PC-3 (cell line): ENCODE measurements around the gene OSBPL6. TPM values are rescaled to one million over a fixed set of nuclear protein-coding genes. Genes with fewer than 3 reads are reported as not detected.

Experiments used
- ATAC-seq: fragments of 200-7000 bp; cut with Tn5 transposase; 2 replicates; pipeline ENCODE4 v1.9.1; 2020; ENCODE audit warnings: mild to moderate bottlenecking, moderate library complexity
- BruUV-seq: library from RNA; stranded (reverse); fragments of 400-500 nt; replicated peaks from 2 replicates; lab custom pipeline; 2021; lab: Mats Ljungman, UMichigan
- CTCF ChIA-PET: fragments of 300-600 bp; sonication (Branson Sonifier 250); formaldehyde crosslinking; loops from one replicate; lab custom pipeline; 2022; ENCODE audit warnings: antibody characterized with exemption; lab: Charles Lee
- POLR2A ChIA-PET: fragments of 300-600 bp; sonication (Branson Sonifier 250); formaldehyde crosslinking; loops from one replicate; lab custom pipeline; 2022; ENCODE audit warnings: antibody characterized with exemption; ENCODE audit not compliant: unreplicated experiment; lab: Charles Lee
- DNase-seq: peaks from one replicate; pipeline ENCODE4 v3.0.0-alpha.2; 2015
- H2AFZ ChIP-seq: fragments of 300-600 bp; sonication (generic); 2 replicates; pipeline ENCODE4 v1.6.0; 2016; ENCODE audit warnings: antibody characterized with exemption, low read length
- H3F3A ChIP-seq: fragments of 300-600 bp; sonication (generic); one replicate; pipeline ENCODE4 v1.6.0; 2017; ENCODE audit warnings: antibody characterized with exemption, low read length, control low read depth, mild to moderate bottlenecking; ENCODE audit not compliant: unreplicated experiment
- H3K27ac ChIP-seq: fragments of 300-600 bp; sonication (generic); 2 replicates; pipeline ENCODE4 v1.5.1; 2016; ENCODE audit warnings: mild to moderate bottlenecking, low read length
- H3K27me3 ChIP-seq: fragments of 300-600 bp; sonication (generic); 2 replicates; pipeline ENCODE4 v1.6.1; 2016; ENCODE audit warnings: low read length, mixed read lengths
- H3K36me3 ChIP-seq: fragments of 300-600 bp; sonication (generic); 2 replicates; pipeline ENCODE4 v1.6.1; 2016; ENCODE audit warnings: low read depth, mixed run types, low read length, mixed read lengths
- H3K4me1 ChIP-seq: fragments of 300-600 bp; sonication (generic); 2 replicates; pipeline ENCODE4 v1.5.1; 2016; ENCODE audit warnings: low read length; ENCODE audit not compliant: insufficient read depth
- H3K4me2 ChIP-seq: fragments of 300-600 bp; sonication (generic); 2 replicates; pipeline ENCODE4 v1.6.0; 2016; ENCODE audit warnings: low read length
- H3K4me3 ChIP-seq: fragments of 300-600 bp; sonication (generic); 2 replicates; pipeline ENCODE4 v1.5.1; 2016; ENCODE audit warnings: mild to moderate bottlenecking, low read length, mixed read lengths
- H3K79me2 ChIP-seq: fragments of 300-600 bp; sonication (generic); 2 replicates; pipeline ENCODE4 v1.6.1; 2017; ENCODE audit warnings: low read length, mixed read lengths
- H3K9ac ChIP-seq: fragments of 300-600 bp; sonication (generic); 2 replicates; pipeline ENCODE4 v1.6.0; 2016; ENCODE audit warnings: mild to moderate bottlenecking, low read length
- H3K9me2 ChIP-seq: fragments of 300-600 bp; sonication (generic); replicated peaks from 2 replicates; pipeline ENCODE4 v1.6.1; 2016; ENCODE audit warnings: mixed run types, low read length, mixed read lengths
- H3K9me3 ChIP-seq: fragments of 300-600 bp; sonication (generic); 2 replicates; pipeline ENCODE4 v1.6.1; 2016; ENCODE audit warnings: low read length, mixed read lengths
- H4K20me1 ChIP-seq: fragments of 300-600 bp; sonication (generic); 2 replicates; pipeline ENCODE4 v1.6.1; 2016; ENCODE audit warnings: low read length, mixed read lengths
- EZH2 ChIP-seq: fragments of 300-600 bp; sonication (generic); IDR thresholded peaks from one replicate; pipeline ENCODE4 v1.6.1; 2017; ENCODE audit warnings: antibody characterized with exemption, mild to moderate bottlenecking, low read length; ENCODE audit not compliant: unreplicated experiment
- EZH2phosphoT487 ChIP-seq: fragments of 300-600 bp; sonication (generic); IDR thresholded peaks from 2 replicates; pipeline ENCODE4 v1.6.1; 2018; ENCODE audit warnings: mild to moderate bottlenecking, antibody characterized with exemption, low read length, borderline replicate concordance
- intact Hi-C: fragments of 100-400 bp; cut with micrococcal nuclease; formaldehyde crosslinking; loops from 2 replicates; pipeline ENCODE4 v1.9.0; 2023
- total RNA-seq: library from RNA; depleted of rRNA; stranded (reverse); fragments of >200 nt; gene quantifications from 2 replicates; pipeline ENCODE4 v1.2.3, GENCODE V29; 2014
- TF ChIP-seq, protein P1 (sequence below): fragments of 300-600 bp; sonication (generic); conservative IDR thresholded peaks from 2 replicates; pipeline ENCODE4 v1.5.1; 2017; ENCODE audit warnings: antibody characterized with exemption, low read depth, mild to moderate bottlenecking, low read length

OSBPL6 gene
- total RNA-seq, 1 experiment from 2014 or later: 4.0 TPM

- Histone ChIP-seq H3K4me1 (peaks cover 12% of the 10 kb centered on the region), H4K20me1 (no peaks in the 10 kb centered on the region), H2AFZ (no peak overlapping the region), H3K9ac (no peak overlapping the region), H3K4me2 (no peak overlapping the region), H3K9me3 (no peaks in the 10 kb centered on the region), H3K27ac (no peak overlapping the region), H3K27me3 (no peaks in the 10 kb centered on the region), H3F3A (no peaks in the 10 kb centered on the region), H3K9me2 (no peaks in the 10 kb centered on the region), H3K4me3 (no peak overlapping the region), H3K79me2 (no peaks in the 10 kb centered on the region), H3K36me3 (no peaks in the 10 kb centered on the region)
- intact Hi-C loops: no loop called here
- TF ChIP-seq EZH2phosphoT487: no peak
- TF ChIP-seq, protein P1, sequence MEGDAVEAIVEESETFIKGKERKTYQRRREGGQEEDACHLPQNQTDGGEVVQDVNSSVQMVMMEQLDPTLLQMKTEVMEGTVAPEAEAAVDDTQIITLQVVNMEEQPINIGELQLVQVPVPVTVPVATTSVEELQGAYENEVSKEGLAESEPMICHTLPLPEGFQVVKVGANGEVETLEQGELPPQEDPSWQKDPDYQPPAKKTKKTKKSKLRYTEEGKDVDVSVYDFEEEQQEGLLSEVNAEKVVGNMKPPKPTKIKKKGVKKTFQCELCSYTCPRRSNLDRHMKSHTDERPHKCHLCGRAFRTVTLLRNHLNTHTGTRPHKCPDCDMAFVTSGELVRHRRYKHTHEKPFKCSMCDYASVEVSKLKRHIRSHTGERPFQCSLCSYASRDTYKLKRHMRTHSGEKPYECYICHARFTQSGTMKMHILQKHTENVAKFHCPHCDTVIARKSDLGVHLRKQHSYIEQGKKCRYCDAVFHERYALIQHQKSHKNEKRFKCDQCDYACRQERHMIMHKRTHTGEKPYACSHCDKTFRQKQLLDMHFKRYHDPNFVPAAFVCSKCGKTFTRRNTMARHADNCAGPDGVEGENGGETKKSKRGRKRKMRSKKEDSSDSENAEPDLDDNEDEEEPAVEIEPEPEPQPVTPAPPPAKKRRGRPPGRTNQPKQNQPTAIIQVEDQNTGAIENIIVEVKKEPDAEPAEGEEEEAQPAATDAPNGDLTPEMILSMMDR: no peak
- TF ChIP-seq EZH2: no peak
- DNase-seq (no peak), ATAC-seq (no peak)
- ChIA-PET POLR2A (no interaction called here), CTCF (no interaction called here)
- BruUV-seq: no TSS peak
Measured at GRCh38 chr2:178359192-178359912, 165.0 kb downstream of the OSBPL6 start.

DNA sequence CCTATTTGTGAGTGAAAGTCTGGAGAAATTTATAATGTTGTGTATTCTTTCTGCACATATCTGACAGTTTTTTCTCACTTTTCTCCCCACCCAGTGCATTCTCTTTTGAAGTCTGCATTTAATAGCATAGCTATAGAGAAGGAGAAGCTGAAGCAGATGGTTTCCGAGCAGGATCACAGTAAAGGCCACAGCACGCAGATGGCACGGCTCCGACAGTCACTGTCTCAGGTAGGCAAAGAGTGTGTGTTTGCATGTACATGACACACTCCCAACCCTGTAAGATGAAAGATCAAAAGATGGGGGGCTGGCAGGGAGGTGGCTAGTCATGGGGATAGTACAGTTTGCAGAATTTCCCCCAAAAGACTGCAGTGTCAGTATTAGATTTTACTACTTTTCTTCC is 167.3 kb downstream of the OSBPL6 start:
- no peak overlapping the region for H3K4me3 ChIP-seq
- no peaks in the 10 kb centered on the region for H3K9me3 ChIP-seq
- H3K9ac ChIP-seq: no peak overlapping the region
- no peak for DNase-seq
- H3K9me2 ChIP-seq: no peaks in the 10 kb centered on the region
- intact Hi-C loops: no loop called here
- no peaks in the 10 kb centered on the region for H3K27me3 ChIP-seq
- no peak overlapping the region for H3K4me2 ChIP-seq
- no peaks in the 10 kb centered on the region for H4K20me1 ChIP-seq
- ChIA-PET POLR2A (no interaction called here), CTCF (no interaction called here)
- no peak overlapping the region for H3K27ac ChIP-seq
- no peak overlapping the region for H2AFZ ChIP-seq
- no peaks in the 10 kb centered on the region for H3K36me3 ChIP-seq
- H3K4me1 ChIP-seq: peaks cover 12% of the 10 kb centered on the region
- no peaks in the 10 kb centered on the region for H3K79me2 ChIP-seq
- no peaks in the 10 kb centered on the region for H3F3A ChIP-seq
- ATAC-seq: no peak
- BruUV-seq: no TSS peak
- no peak for TF ChIP-seq EZH2phosphoT487
- TF ChIP-seq EZH2: no peak
- TF ChIP-seq, protein P1: no peak

GRCh38 chr2:178363252-178363651 is 168.9 kb downstream of the OSBPL6 start:
- TF ChIP-seq, protein P1: no peak
- TF ChIP-seq EZH2 (no peak), EZH2phosphoT487 (no peak)
- no peaks in the 10 kb centered on the region for H3K9me3 ChIP-seq
- H4K20me1 ChIP-seq: no peaks in the 10 kb centered on the region
- H3K27me3 ChIP-seq: no peaks in the 10 kb centered on the region
- ChIA-PET CTCF (no interaction called here), POLR2A (no interaction called here)
- no peaks in the 10 kb centered on the region for H3F3A ChIP-seq
- no peak overlapping the region for H3K9ac ChIP-seq
- peak overlapping the region; percentile 47 for H3K4me2 ChIP-seq
- H3K36me3 ChIP-seq: no peaks in the 10 kb centered on the region
- peak; percentile 87 for DNase-seq
- intact Hi-C loops: no loop called here
- H3K9me2 ChIP-seq: no peaks in the 10 kb centered on the region
- H3K79me2 ChIP-seq: no peaks in the 10 kb centered on the region
- peaks cover 12% of the 10 kb centered on the region for H3K4me1 ChIP-seq
- no peak overlapping the region for H3K27ac ChIP-seq
- BruUV-seq: no TSS peak
- peak; percentile 73 for ATAC-seq
- H3K4me3 ChIP-seq: no peak overlapping the region
- peak overlapping the region; percentile 63 for H2AFZ ChIP-seq
